Stomach smooth muscle (tissue), 2 donors: ENCODE results near the gene ZNF768.

Source experiments
- H3K27ac ChIP-seq: one replicate; pipeline ENCODE4 v1.7.0; 2013; ENCODE audit warnings: mild to moderate bottlenecking, low read length, inconsistent platforms
- H3K27me3 ChIP-seq, 2 donors: one replicate each; pipeline ENCODE4 v1.7.0; 2013; ENCODE audit warnings: low read length in 2 of 2; ENCODE audit not compliant: insufficient read depth in 2 of 2, control insufficient read depth in 1 of 2
- H3K36me3 ChIP-seq, 2 donors: one replicate each; pipeline ENCODE4 v1.7.0; 2013; ENCODE audit warnings: low read length in 2 of 2; ENCODE audit not compliant: control insufficient read depth in 2 of 2, insufficient read depth in 2 of 2
- H3K4me1 ChIP-seq: one replicate; pipeline ENCODE4 v1.7.0; 2013; ENCODE audit warnings: low read length; ENCODE audit not compliant: control insufficient read depth, insufficient read depth
- H3K4me3 ChIP-seq, 2 donors: one replicate each; pipeline ENCODE4 v1.7.0; 2013; ENCODE audit warnings: low read length in 2 of 2
- H3K9ac ChIP-seq, 2 donors: one replicate each; pipeline ENCODE4 v1.7.0; 2013; ENCODE audit warnings: low read length in 2 of 2, mild to moderate bottlenecking in 1 of 2
- H3K9me3 ChIP-seq, 2 donors: one replicate each; pipeline ENCODE4 v1.7.0; 2013; ENCODE audit warnings: low read length in 2 of 2; ENCODE audit not compliant: control insufficient read depth in 2 of 2
- donor health status: healthy.
- donor health status: Pancreatic carcinoma.

The ZNF768 gene

GRCh38 chr16:30565984-30566383 is 39.6 kb upstream of the ZNF768 start:
- no peaks in the 10 kb centered on the region for H3K27me3 ChIP-seq
- no peak overlapping the region for H3K4me3 ChIP-seq
- peaks cover 0 to 3% of the 10 kb centered on the region in 2 donors for H3K36me3 ChIP-seq
- no peak overlapping the region for H3K27ac ChIP-seq
- H3K9ac ChIP-seq, result no peak overlapping the region
- H3K9me3 ChIP-seq, result no peaks in the 10 kb centered on the region
- H3K4me1 ChIP-seq, result peaks cover 12% of the 10 kb centered on the region

DNA sequence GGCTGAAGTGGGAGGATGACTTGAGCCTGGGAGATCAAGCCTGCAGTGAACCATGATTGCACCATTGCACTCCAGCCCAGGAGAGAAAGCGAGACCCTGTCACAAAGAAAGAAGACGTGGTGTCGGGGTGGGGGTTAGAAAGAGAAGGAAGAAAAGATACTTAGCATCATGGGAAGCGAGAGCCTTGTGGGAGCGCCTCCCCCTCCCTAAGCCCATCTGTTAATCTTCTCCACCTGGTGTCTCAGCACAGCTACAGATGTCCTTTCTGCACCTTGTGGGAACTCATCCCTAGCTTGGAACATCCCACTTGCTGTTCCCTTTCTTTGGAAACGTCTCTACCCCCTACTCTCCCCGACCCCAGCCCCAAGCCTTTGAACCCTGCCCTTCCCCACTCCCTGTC is 39.2 kb upstream of the ZNF768 start:
- no peak overlapping the region for H3K4me3 ChIP-seq
- peaks cover 0 to 3% of the 10 kb centered on the region in 2 donors for H3K36me3 ChIP-seq
- no peak overlapping the region for H3K9ac ChIP-seq
- H3K27ac ChIP-seq, result no peak overlapping the region
- H3K4me1 ChIP-seq, result peaks cover 9% of the 10 kb centered on the region
- no peaks in the 10 kb centered on the region for H3K27me3 ChIP-seq
- H3K9me3 ChIP-seq, result no peaks in the 10 kb centered on the region

DNA sequence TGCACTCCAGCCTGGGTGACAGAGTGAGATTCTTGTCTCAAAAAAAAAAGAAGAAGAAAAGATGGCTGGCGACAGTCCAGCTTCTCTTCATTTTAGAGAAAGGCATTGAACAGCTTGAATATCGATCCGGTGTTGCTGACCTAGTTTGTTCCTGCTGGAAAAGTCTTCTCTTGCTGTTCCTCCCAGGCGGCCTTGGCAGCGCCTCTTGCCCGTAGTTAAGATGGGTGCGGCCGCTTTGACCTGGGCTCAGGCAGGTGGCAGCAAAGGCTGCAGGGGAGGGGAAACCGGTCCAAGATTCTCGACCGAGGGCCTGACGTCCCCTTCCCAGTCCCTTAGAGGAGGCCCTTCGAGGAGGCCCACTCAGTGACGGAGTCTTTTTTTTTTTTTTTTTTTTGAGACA is 35.7 kb upstream of the ZNF768 start:
- Histone ChIP-seq H3K9me3 (no peaks in the 10 kb centered on the region), H3K9ac (no peak overlapping the region), H3K27me3 (no peaks in the 10 kb centered on the region), H3K4me3 (no peak overlapping the region), H3K36me3 (no peaks in the 10 kb centered on the region), H3K27ac (no peak overlapping the region), H3K4me1 (peaks cover 15% of the 10 kb centered on the region)

DNA sequence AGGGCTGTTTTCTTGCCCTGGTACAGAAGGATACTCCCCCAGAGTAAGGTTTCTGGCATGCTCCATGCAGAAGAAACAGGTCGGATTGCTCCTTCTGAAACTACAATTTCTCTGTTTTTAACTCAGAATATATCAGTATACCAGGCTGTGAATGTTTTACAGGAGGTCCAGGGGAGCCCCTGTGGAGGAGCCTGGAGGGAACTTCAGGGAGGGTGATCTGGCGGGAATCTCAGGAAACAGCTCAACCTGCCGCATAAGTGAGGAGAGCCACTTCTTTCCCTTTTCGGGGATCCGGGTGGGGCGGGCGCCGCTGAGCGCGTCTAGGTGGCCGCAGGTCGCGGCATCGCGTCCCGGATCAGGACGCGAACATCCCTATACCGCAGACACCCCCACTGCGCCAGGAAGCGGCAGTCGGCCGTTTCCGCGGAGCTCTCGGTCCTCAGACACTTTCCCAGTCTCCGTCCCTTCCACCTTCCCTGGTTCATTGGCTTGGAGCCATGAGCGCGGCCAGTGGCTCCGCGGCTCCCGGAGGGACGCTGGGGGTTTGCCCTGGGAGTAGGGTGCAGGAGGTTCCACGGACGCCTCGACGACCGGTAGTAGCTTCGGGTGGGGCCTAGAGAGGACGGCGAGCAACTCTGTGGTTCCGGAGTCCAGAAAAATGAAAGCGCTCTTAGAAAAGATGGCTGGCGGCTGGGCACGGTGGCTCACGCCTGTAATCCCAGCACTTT is 34.9 kb upstream of the ZNF768 start:
- peaks cover 16% of the 10 kb centered on the region for H3K4me1 ChIP-seq
- H3K36me3 ChIP-seq, result no peaks in the 10 kb centered on the region
- H3K27me3 ChIP-seq, result no peaks in the 10 kb centered on the region
- no peak overlapping the region for H3K27ac ChIP-seq
- H3K4me3 ChIP-seq, result peak overlapping the region; percentile 69 to 76
- H3K9me3 ChIP-seq, result no peaks in the 10 kb centered on the region
- H3K9ac ChIP-seq, result peak overlapping the region; percentile 57 to 66

DNA sequence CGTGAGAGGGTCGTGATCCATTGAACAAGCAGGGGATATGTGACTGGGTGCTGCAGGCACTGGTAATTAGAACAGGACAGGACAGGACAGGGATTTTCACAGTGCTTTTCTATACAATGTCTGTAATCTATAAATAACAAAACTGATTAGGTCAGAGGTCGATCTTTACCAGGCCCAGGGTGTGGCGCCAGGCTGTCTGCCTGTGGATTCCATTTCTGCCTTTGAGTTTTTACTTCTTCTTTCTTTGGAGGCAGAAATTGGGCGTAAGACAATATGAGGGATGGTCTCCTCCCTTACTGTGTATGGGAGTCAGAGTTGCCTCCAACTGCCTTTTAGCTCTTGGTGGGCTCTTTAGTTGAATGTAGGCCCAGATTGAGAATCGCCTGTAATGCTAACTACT is 33.3 kb upstream of the ZNF768 start:
- Histone ChIP-seq H3K27me3 (no peaks in the 10 kb centered on the region), H3K9me3 (no peaks in the 10 kb centered on the region), H3K27ac (no peak overlapping the region), H3K36me3 (peaks cover 0 to 2% of the 10 kb centered on the region in 2 donors), H3K4me3 (no peak overlapping the region), H3K9ac (no peak overlapping the region), H3K4me1 (peaks cover 16% of the 10 kb centered on the region)

DNA sequence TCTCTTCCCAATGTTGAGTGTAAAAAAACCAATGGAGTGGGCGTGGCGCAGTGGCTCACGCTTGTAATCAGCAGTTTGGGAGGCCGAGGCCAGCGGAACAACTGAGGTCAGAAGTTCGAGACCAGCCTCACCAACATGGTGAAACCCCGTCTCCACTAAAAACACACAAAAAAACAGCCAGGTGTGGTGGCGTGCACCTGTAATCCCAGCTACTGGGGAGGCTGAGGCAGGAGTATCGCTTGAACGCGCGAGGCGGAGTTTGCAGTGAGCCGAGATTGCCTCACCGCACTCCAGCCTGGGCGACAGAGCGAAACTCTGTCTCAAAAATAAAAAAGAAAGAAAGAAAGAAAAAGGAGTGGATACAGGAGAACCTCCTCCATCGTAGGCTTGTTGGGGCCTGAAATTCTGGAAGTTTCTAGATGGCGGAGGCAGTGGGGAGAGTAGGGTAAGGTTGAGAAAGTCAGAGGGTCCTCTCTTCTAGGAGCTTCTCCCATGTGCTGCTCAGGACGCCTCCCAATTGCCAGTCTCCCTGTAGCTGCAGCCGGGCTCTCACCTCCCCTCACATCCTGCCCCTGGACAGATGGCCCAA is 32.5 kb upstream of the ZNF768 start:
- Histone ChIP-seq H3K4me3 (peak overlapping the region; percentile 69 to 84), H3K27ac (peak overlapping the region; percentile 91), H3K27me3 (no peaks in the 10 kb centered on the region), H3K9ac (peak overlapping the region; percentile 62 to 71), H3K9me3 (no peaks in the 10 kb centered on the region), H3K36me3 (peaks cover 0 to 3% of the 10 kb centered on the region in 2 donors), H3K4me1 (peaks cover 16% of the 10 kb centered on the region)

GRCh38 chr16:30557957-30558788 is 31.8 kb upstream of the ZNF768 start, which contains the start of gene ZNF764:
ZNF764 (minus strand) TSS chr16:30558374; CDS start chr16:30558182, 192 bp downstream.
- Histone ChIP-seq H3K36me3 (peaks cover 0 to 4% of the 10 kb centered on the region in 2 donors), H3K4me1 (peaks cover 16% of the 10 kb centered on the region), H3K9ac (peak within 1 kb of the TSS; percentile 84 to 86), H3K27me3 (no peaks in the 10 kb centered on the region), H3K27ac (peak within 1 kb of the TSS; percentile 91), H3K4me3 (peak within 1 kb of the TSS; percentile 81 to 84), H3K9me3 (no peaks in the 10 kb centered on the region)

DNA sequence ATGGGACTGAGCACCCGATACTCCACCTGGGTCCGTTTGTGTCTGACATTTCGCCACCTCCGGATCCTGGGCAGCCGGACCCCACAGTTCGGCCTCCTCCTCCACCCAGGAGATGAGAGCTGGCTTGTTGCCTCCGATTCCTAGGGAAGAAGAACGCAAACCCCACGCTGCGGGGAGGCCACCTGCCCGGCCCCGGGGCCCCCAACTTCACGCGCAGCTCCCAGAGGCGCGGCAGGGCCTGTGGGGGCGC is 31.3 kb upstream of the ZNF768 start:
- Histone ChIP-seq H3K4me3 (peak overlapping the region; percentile 81 to 84), H3K9me3 (no peaks in the 10 kb centered on the region), H3K36me3 (peaks cover 0 to 8% of the 10 kb centered on the region in 2 donors), H3K9ac (peak overlapping the region; percentile 84 to 86), H3K27me3 (no peaks in the 10 kb centered on the region), H3K4me1 (peaks cover 16% of the 10 kb centered on the region), H3K27ac (peak overlapping the region; percentile 91)

GRCh38 chr16:30556125-30556473 is 29.7 kb upstream of the ZNF768 start:
- Histone ChIP-seq H3K9me3 (no peaks in the 10 kb centered on the region), H3K9ac (no peak overlapping the region), H3K27ac (no peak overlapping the region), H3K27me3 (no peaks in the 10 kb centered on the region), H3K4me3 (no peak overlapping the region), H3K36me3 (peaks cover 0 to 8% of the 10 kb centered on the region in 2 donors), H3K4me1 (peaks cover 13% of the 10 kb centered on the region)

GRCh38 chr16:30555315-30556124 is 29.2 kb upstream of the ZNF768 start:
- H3K9me3 ChIP-seq, result no peaks in the 10 kb centered on the region
- no peak overlapping the region for H3K9ac ChIP-seq
- H3K4me1 ChIP-seq, result peaks cover 13% of the 10 kb centered on the region
- H3K4me3 ChIP-seq, result no peak overlapping the region
- H3K27me3 ChIP-seq, result no peaks in the 10 kb centered on the region
- peaks cover 0 to 8% of the 10 kb centered on the region in 2 donors for H3K36me3 ChIP-seq
- no peak overlapping the region for H3K27ac ChIP-seq
